Muscle of back (tissue), 11 donors: ENCODE results near the gene CYFIP1. TPM values are rescaled to one million over a fixed set of nuclear protein-coding genes. Genes with fewer than 3 reads are reported as not detected.

ENCODE experiments used
- DNase-seq, 3 donors: peaks; one replicate each; pipeline versions ENCODE4 v3.0.0 to v3.0.0-alpha.2; 2013
- polyA plus RNA-seq, 10 donors: library from polyadenylated mRNA; unstranded; fragments of 120-200 nt; gene quantifications; one replicate each; pipeline ENCODE4 v1.2.1, GENCODE V29; 2013; ENCODE audit not compliant: insufficient read length in 10 of 10

Gene CYFIP1
- polyA plus RNA-seq, 10 donors: 48.3 to 70.1 (median 55.6) TPM

- no peak for DNase-seq
Measured at GRCh38 chr15:22823495-22824128, 156.6 kb downstream of the CYFIP1 start.

- no peak for DNase-seq
Measured at GRCh38 chr15:22819651-22820050, 160.5 kb downstream of the CYFIP1 start.

Other genes starting within 250 kb of the CYFIP1 start
- 1 to 10 TPM; 5.2 to 8.8 (median 7.1) TPM for gene NIPA1, start 193.7 kb downstream of the CYFIP1 start, polyA plus RNA-seq
- 10 to 100 TPM; 37.5 to 47.1 (median 41.5) TPM for gene NIPA2, start 141.7 kb downstream of the CYFIP1 start, polyA plus RNA-seq
- 10 to 100 TPM in 9 of 10 donors, 1 to 10 TPM in 1; 9.2 to 25.9 (median 15.7) TPM for gene TUBGCP5, start 59.2 kb upstream of the CYFIP1 start, polyA plus RNA-seq
- gene GOLGA6L1, start 156.5 kb upstream of the CYFIP1 start, polyA plus RNA-seq: not detected